ENCODE measurements around the gene YAF2.
"Not testable (repeated sequence)": the region's sequence is repeated elsewhere in the genome, so short reads cannot be mapped to it uniquely, and the experiment has no call there.

The YAF2 gene

GRCh38 chr12:42215759-42216158 is 22.3 kb downstream of the YAF2 start:
- H3K27me3 ChIP-seq (ENCODE audit: insufficient read depth, low read length); H3K9me3 ChIP-seq (ENCODE audit: insufficient read depth, low read depth, low read length); H3K4me1 ChIP-seq (ENCODE audit: insufficient read depth, low read length); H3K36me3 ChIP-seq (ENCODE audit: insufficient read depth, low read depth, low read length); H3K4me3 ChIP-seq (ENCODE audit: low read length); H3K9ac ChIP-seq (ENCODE audit: low read depth, low read length); H3K27ac ChIP-seq (ENCODE audit: low read length): not testable (repeated sequence)

DNA sequence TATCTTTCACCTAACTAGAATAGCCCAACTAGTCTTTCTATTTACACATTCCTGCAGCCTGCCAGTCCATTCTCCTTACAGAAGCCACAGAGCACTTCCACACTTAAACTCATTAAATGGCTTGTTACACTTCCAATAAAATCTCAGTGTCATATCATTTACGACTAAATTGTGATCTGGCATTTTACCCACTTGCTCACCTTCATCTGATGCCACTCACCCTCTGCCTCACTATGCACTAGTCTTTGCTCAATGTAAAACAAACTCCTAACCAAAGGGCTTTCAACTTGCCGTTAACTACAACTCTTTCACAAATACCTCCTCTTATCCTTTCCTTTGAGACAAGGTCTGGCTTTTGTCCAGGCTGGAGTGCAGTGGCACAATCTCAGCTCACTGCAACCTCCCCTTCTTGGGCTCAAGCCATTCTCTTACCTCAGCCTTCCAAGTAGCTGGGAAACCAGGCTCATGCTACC is 24.1 kb downstream of the YAF2 start:
- H3K4me3 ChIP-seq (ENCODE audit: low read length): no peak overlapping the region
- H3K27ac ChIP-seq (ENCODE audit: low read length): no peak overlapping the region
- no peaks in the 10 kb centered on the region for H3K27me3 ChIP-seq (ENCODE audit: insufficient read depth, low read length)
- no peak overlapping the region for H3K9ac ChIP-seq (ENCODE audit: low read depth, low read length)
- no peaks in the 10 kb centered on the region for H3K36me3 ChIP-seq (ENCODE audit: insufficient read depth, low read depth, low read length)
- H3K4me1 ChIP-seq (ENCODE audit: insufficient read depth, low read length): no peaks in the 10 kb centered on the region
- no peaks in the 10 kb centered on the region for H3K9me3 ChIP-seq (ENCODE audit: insufficient read depth, low read depth, low read length)

GRCh38 chr12:42213023-42213422 is 25.0 kb downstream of the YAF2 start:
- H3K27me3 ChIP-seq (ENCODE audit: insufficient read depth, low read length): no peaks in the 10 kb centered on the region
- H3K9ac ChIP-seq (ENCODE audit: low read depth, low read length): no peak overlapping the region
- no peaks in the 10 kb centered on the region for H3K9me3 ChIP-seq (ENCODE audit: insufficient read depth, low read depth, low read length)
- no peak overlapping the region for H3K4me3 ChIP-seq (ENCODE audit: low read length)
- no peaks in the 10 kb centered on the region for H3K36me3 ChIP-seq (ENCODE audit: insufficient read depth, low read depth, low read length)
- H3K27ac ChIP-seq (ENCODE audit: low read length): no peak overlapping the region
- H3K4me1 ChIP-seq (ENCODE audit: insufficient read depth, low read length): no peaks in the 10 kb centered on the region

- Histone ChIP-seq H3K4me1 (ENCODE audit: insufficient read depth, low read length) (no peaks in the 10 kb centered on the region), H3K9ac (ENCODE audit: low read depth, low read length) (no peak overlapping the region), H3K36me3 (ENCODE audit: insufficient read depth, low read depth, low read length) (no peaks in the 10 kb centered on the region), H3K9me3 (ENCODE audit: insufficient read depth, low read depth, low read length) (no peaks in the 10 kb centered on the region), H3K27me3 (ENCODE audit: insufficient read depth, low read length) (no peaks in the 10 kb centered on the region), H3K4me3 (ENCODE audit: low read length) (no peak overlapping the region), H3K27ac (ENCODE audit: low read length) (no peak overlapping the region)
Measured at GRCh38 chr12:42208574-42208973, 29.5 kb downstream of the YAF2 start.

DNA sequence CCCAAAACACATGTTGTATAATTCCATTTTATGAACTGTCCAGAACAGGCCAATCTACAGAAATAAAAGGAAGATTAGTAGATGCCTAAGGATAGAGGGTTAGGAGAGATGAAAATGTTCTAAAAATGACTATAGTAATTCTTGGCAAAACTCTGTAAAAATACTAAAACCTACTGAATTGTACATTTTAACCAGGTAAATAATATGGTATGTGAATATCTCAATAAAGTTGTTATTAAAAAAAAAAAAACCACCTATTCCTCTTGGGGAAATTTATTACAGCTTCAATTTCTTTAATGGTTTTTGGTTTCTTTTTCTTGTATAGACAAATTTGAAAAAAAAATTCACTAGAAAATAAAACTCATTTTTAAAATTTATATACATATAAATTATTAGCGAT is 33.2 kb downstream of the YAF2 start:
- Histone ChIP-seq H3K27ac (ENCODE audit: low read length) (no peak overlapping the region), H3K9me3 (ENCODE audit: insufficient read depth, low read depth, low read length) (no peaks in the 10 kb centered on the region), H3K9ac (ENCODE audit: low read depth, low read length) (no peak overlapping the region), H3K4me1 (ENCODE audit: insufficient read depth, low read length) (no peaks in the 10 kb centered on the region), H3K4me3 (ENCODE audit: low read length) (no peak overlapping the region), H3K27me3 (ENCODE audit: insufficient read depth, low read length) (no peaks in the 10 kb centered on the region), H3K36me3 (ENCODE audit: insufficient read depth, low read depth, low read length) (no peaks in the 10 kb centered on the region)

DNA sequence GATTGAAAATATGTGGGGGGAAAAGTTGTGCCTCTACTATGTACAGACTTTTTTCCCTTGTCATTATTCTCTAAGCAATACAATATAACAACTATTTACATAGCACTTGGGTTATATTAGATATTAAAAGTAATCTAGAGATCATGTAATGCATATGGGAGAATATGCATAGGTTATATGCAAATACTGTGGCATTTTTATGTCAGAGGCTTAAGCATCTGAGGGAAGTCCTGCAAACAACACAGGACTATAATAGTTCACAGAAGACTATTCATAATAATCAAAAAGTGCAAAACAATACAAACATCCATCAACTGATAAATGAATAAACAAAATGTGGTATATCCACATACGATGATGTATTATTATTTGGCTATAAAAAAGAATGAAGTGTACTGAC is 33.7 kb downstream of the YAF2 start:
- no peak overlapping the region for H3K4me3 ChIP-seq (ENCODE audit: low read length)

GRCh38 chr12:42201063-42201462 is 37.0 kb downstream of the YAF2 start:
- Histone ChIP-seq H3K27ac (ENCODE audit: low read length) (no peak overlapping the region), H3K4me1 (ENCODE audit: insufficient read depth, low read length) (0 out of 2 replicates have a peak, but pooled peaks cover 2% of the 10 kb centered on the region), H3K4me3 (ENCODE audit: low read length) (no peak overlapping the region), H3K9ac (ENCODE audit: low read depth, low read length) (no peak overlapping the region), H3K36me3 (ENCODE audit: insufficient read depth, low read depth, low read length) (no peaks in the 10 kb centered on the region), H3K27me3 (ENCODE audit: insufficient read depth, low read length) (no peaks in the 10 kb centered on the region), H3K9me3 (ENCODE audit: insufficient read depth, low read depth, low read length) (no peaks in the 10 kb centered on the region)

More for the DNA sequence above, 33.7 kb downstream of the YAF2 start:
- Histone ChIP-seq H3K36me3 (ENCODE audit: insufficient read depth, low read depth, low read length) (no peaks in the 10 kb centered on the region), H3K27me3 (ENCODE audit: insufficient read depth, low read length) (no peaks in the 10 kb centered on the region), H3K9me3 (ENCODE audit: insufficient read depth, low read depth, low read length) (no peaks in the 10 kb centered on the region), H3K4me1 (ENCODE audit: insufficient read depth, low read length) (no peaks in the 10 kb centered on the region), H3K27ac (ENCODE audit: low read length) (no peak overlapping the region), H3K9ac (ENCODE audit: low read depth, low read length) (no peak overlapping the region)

- no peak overlapping the region for H3K27ac ChIP-seq (ENCODE audit: low read length)
- 0 out of 2 replicates have a peak, but pooled peaks cover 2% of the 10 kb centered on the region for H3K4me1 ChIP-seq (ENCODE audit: insufficient read depth, low read length)
- H3K36me3 ChIP-seq (ENCODE audit: insufficient read depth, low read depth, low read length): no peaks in the 10 kb centered on the region
- H3K27me3 ChIP-seq (ENCODE audit: insufficient read depth, low read length): no peaks in the 10 kb centered on the region
- no peak overlapping the region for H3K9ac ChIP-seq (ENCODE audit: low read depth, low read length)
- no peaks in the 10 kb centered on the region for H3K9me3 ChIP-seq (ENCODE audit: insufficient read depth, low read depth, low read length)
- no peak overlapping the region for H3K4me3 ChIP-seq (ENCODE audit: low read length)
Measured at GRCh38 chr12:42199007-42199406, 39.0 kb downstream of the YAF2 start.

- H3K36me3 ChIP-seq (ENCODE audit: insufficient read depth, low read depth, low read length): no peaks in the 10 kb centered on the region
- no peak overlapping the region for H3K27ac ChIP-seq (ENCODE audit: low read length)
- no peaks in the 10 kb centered on the region for H3K9me3 ChIP-seq (ENCODE audit: insufficient read depth, low read depth, low read length)
- no peak overlapping the region for H3K4me3 ChIP-seq (ENCODE audit: low read length)
- no peaks in the 10 kb centered on the region for H3K27me3 ChIP-seq (ENCODE audit: insufficient read depth, low read length)
- H3K9ac ChIP-seq (ENCODE audit: low read depth, low read length): no peak overlapping the region
- 0 out of 2 replicates have a peak, but pooled peaks cover 2% of the 10 kb centered on the region for H3K4me1 ChIP-seq (ENCODE audit: insufficient read depth, low read length)
Measured at GRCh38 chr12:42196723-42197603, 41.1 kb downstream of the YAF2 start.

DNA sequence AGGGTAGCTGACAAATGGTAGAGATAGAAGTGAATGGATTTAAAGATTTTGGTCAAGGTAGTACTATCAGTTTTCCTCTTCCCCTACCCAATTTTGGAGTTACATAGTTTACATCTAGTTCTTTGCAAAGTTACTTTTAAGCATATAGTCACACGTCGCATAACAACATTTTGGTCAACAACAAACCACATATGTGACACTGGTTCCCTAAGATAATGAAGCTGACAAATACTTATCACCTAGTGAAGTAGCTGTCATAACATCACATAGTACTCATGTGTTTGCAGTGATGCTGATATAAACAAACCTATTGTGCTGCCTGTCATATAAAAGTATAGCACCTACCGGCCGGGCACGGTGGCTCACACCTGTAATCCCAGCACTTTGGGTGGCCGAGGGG is 45.4 kb downstream of the YAF2 start:
- H3K9ac ChIP-seq (ENCODE audit: low read depth, low read length): no peak overlapping the region
- H3K4me1 ChIP-seq (ENCODE audit: insufficient read depth, low read length): 0 out of 2 replicates have a peak, but pooled peaks cover 2% of the 10 kb centered on the region
- no peaks in the 10 kb centered on the region for H3K27me3 ChIP-seq (ENCODE audit: insufficient read depth, low read length)
- no peaks in the 10 kb centered on the region for H3K36me3 ChIP-seq (ENCODE audit: insufficient read depth, low read depth, low read length)
- no peak overlapping the region for H3K4me3 ChIP-seq (ENCODE audit: low read length)
- no peaks in the 10 kb centered on the region for H3K9me3 ChIP-seq (ENCODE audit: insufficient read depth, low read depth, low read length)
- no peak overlapping the region for H3K27ac ChIP-seq (ENCODE audit: low read length)

DNA sequence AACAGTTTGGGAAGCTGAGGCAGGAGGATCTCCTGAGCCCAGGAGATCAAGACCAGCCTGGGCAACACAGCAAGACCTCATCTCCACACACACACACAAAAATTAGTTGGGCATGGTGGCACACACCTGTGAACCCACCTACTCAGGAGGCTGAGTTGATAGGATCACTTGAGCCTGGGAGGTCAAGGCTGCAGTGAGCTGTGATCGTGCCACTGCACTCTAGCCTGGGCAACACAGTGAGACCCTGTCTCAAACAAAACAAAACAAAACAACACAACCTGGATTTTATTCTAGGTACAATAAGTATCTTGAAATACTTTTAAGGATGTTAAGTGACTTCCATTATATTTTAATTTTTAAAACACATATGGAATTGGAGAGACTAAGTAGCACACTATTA is 45.8 kb downstream of the YAF2 start:
- Histone ChIP-seq H3K9ac (ENCODE audit: low read depth, low read length) (no peak overlapping the region), H3K4me3 (ENCODE audit: low read length) (no peak overlapping the region), H3K27ac (ENCODE audit: low read length) (no peak overlapping the region), H3K4me1 (ENCODE audit: insufficient read depth, low read length) (0 out of 2 replicates have a peak, but pooled peaks cover 2% of the 10 kb centered on the region), H3K9me3 (ENCODE audit: insufficient read depth, low read depth, low read length) (no peaks in the 10 kb centered on the region), H3K27me3 (ENCODE audit: insufficient read depth, low read length) (no peaks in the 10 kb centered on the region), H3K36me3 (ENCODE audit: insufficient read depth, low read depth, low read length) (no peaks in the 10 kb centered on the region)

GRCh38 chr12:42190376-42190775 is 47.7 kb downstream of the YAF2 start:
- Histone ChIP-seq H3K9me3 (ENCODE audit: insufficient read depth, low read depth, low read length) (no peaks in the 10 kb centered on the region), H3K9ac (ENCODE audit: low read depth, low read length) (no peak overlapping the region), H3K4me3 (ENCODE audit: low read length) (no peak overlapping the region), H3K27me3 (ENCODE audit: insufficient read depth, low read length) (no peaks in the 10 kb centered on the region), H3K36me3 (ENCODE audit: insufficient read depth, low read depth, low read length) (no peaks in the 10 kb centered on the region), H3K27ac (ENCODE audit: low read length) (no peak overlapping the region), H3K4me1 (ENCODE audit: insufficient read depth, low read length) (no peaks in the 10 kb centered on the region)

Data from iPS-20b (cell line).